Breast epithelium (tissue), 3 donors: ENCODE results near the gene ZNF850.

ENCODE experiments used
- POLR2A ChIP-seq: fragments of 450-650 bp; IDR thresholded peaks from one replicate; pipeline ENCODE4 v1.6.1; 2016; ENCODE audit warnings: antibody characterized with exemption, mild to moderate bottlenecking, moderate library complexity
- TF ChIP-seq, protein P1 (sequence below), 3 donors: fragments of 450-650 bp; IDR thresholded peaks; one replicate each; pipeline ENCODE4 v1.5.1; 2016 to 2017; ENCODE audit warnings: antibody characterized with exemption in 3 of 3, mild to moderate bottlenecking in 3 of 3, moderate library complexity in 3 of 3

GRCh38 chr19:36679455-36679854, 93.2 kb downstream of the ZNF850 start:
- TF ChIP-seq, protein P1, sequence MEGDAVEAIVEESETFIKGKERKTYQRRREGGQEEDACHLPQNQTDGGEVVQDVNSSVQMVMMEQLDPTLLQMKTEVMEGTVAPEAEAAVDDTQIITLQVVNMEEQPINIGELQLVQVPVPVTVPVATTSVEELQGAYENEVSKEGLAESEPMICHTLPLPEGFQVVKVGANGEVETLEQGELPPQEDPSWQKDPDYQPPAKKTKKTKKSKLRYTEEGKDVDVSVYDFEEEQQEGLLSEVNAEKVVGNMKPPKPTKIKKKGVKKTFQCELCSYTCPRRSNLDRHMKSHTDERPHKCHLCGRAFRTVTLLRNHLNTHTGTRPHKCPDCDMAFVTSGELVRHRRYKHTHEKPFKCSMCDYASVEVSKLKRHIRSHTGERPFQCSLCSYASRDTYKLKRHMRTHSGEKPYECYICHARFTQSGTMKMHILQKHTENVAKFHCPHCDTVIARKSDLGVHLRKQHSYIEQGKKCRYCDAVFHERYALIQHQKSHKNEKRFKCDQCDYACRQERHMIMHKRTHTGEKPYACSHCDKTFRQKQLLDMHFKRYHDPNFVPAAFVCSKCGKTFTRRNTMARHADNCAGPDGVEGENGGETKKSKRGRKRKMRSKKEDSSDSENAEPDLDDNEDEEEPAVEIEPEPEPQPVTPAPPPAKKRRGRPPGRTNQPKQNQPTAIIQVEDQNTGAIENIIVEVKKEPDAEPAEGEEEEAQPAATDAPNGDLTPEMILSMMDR (IDR thresholded peaks at IDR 0.05), result no peak
- TF ChIP-seq POLR2A, result no peak
